HG02623 (cell line): Measurements from ENCODE around the gene CYP2A7.
"Not testable (repeated sequence)": the region's sequence is repeated elsewhere in the genome, so short reads cannot be mapped to it uniquely, and the experiment has no call there.

Experiments used
- ATAC-seq: cut with Tn5 transposase; IDR thresholded peaks from one replicate; pipeline ENCODE4 v1.9.1; 2021; ENCODE audit warnings: moderate library complexity; ENCODE audit not compliant: unreplicated experiment

CYP2A7 gene, protein sequence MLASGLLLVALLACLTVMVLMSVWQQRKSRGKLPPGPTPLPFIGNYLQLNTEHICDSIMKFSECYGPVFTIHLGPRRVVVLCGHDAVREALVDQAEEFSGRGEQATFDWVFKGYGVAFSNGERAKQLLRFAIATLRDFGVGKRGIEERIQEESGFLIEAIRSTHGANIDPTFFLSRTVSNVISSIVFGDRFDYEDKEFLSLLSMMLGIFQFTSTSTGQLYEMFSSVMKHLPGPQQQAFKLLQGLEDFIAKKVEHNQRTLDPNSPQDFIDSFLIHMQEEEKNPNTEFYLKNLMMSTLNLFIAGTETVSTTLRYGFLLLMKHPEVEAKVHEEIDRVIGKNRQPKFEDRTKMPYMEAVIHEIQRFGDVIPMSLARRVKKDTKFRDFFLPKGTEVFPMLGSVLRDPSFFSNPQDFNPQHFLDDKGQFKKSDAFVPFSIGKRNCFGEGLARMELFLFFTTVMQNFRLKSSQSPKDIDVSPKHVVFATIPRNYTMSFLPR

DNA sequence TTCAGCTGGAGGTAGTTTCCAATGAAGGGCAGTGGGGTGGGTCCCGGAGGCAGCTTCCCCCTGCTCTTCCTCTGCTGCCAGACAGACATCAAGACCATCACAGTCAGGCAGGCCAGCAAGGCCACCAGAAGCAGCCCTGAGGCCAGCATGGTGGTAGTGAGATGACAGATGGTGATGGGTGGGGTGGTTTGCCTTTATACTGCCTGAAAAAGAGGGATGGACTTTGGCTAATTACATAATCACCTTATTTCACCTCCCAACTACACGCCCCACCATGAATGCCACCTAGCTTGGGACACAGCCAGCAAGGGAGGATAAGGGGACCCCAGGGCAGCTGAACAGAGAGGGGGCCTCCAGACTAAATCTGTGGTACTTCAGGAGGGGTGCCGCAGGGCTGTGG, at the start of gene CYP2A7:
CYP2A7 (minus strand) TSS at position 170 of the 400 bp plus-strand sequence; CDS start at position 149, 21 bp downstream.
- not testable (repeated sequence) for ATAC-seq

DNA sequence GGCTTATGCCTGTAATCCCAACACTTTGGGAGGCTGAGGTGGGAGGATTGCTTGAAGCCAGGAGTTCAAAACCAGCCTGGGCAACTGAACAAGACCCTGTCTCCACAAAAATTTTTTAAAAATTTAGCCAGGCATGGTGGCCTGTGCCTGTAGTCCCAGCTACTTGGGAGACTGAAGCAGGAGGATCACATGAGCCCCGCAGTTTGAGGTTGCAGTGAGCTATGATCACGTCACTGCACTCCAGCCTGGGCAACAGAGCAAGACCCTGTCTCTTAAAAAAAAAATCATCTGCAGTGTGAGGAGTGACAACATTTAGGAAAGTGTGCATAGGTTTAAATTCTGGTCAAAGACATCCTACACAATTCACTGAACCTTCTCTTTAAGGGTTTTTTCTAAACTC, 48.8 kb upstream of the CYP2A7 start:
- not testable (repeated sequence) for ATAC-seq

DNA sequence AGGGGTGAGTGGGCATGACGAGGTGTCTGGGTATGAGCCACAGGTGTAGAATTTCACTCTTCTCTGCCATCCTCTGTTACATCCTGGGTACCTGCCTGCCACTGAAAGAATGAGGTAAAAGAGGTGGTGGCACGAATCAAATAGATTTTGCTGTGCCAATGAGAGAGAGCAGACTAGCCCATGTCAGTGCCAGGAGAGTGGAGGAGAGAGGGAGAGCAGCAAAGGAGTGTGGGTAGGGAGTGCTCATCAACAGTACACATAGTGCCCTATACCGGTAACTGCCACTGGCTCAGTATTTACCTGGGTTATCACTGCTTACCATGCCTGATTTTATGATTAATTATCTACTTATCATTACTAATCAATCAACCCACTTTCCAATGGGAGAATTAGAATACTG, 47.9 kb upstream of the CYP2A7 start:
- ATAC-seq: not testable (repeated sequence)

DNA sequence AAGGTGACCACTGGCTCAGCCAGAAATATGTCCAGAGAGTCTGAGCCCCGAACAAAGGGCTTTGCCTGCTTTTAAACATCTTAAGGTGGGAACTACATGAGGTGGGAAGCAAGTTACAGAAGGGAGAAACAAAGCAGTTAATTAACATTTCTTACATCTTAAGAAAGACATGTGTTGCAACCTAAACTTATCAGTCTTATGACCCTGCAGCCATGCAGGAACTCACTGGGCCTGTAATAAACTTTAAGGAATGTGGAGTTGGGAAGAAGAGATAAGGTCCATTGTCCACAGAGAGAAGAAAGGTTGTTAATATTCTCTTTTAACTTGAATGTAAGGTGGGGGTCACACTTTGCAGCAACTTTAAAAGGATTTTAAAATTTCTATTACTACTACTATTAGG, 46.8 kb upstream of the CYP2A7 start:
- no peak for ATAC-seq

DNA sequence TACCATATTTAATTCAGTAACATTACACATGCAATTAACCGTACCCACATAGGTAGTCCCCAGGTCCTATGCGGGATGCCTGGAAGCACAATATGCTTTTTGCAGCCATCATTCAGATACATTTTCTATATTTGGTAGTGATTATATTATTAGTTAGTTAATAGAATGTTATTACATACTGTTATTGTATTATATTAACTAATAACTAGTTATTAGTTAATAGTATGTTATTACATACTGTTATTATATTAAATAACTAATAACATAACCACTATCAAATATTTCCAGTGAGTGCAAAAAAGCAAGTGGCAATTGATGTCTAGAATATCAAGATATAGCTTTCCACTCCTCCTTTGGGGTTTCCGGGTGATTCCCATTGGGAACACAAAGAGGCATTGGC, 45.5 kb upstream of the CYP2A7 start:
- no peak for ATAC-seq

DNA sequence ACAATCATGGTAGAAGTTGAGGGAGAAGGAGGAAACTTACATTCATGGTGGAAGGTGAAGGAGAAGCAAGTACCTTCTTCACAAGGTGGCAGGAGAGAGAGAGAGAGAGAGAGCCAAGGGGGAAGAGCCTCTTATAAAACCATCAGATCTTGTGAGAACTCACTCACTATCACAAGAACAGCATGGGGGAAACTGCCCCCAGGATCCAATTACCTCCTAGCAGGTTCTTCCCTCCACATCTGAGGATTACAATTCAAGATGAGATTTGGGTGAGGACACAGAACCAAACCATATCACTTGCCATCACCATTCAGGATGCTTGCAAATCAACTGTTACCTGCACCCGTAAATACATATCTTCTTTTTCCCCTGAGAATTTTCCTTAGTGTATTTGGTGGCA, 44.2 kb upstream of the CYP2A7 start:
- ATAC-seq: not testable (repeated sequence)

DNA sequence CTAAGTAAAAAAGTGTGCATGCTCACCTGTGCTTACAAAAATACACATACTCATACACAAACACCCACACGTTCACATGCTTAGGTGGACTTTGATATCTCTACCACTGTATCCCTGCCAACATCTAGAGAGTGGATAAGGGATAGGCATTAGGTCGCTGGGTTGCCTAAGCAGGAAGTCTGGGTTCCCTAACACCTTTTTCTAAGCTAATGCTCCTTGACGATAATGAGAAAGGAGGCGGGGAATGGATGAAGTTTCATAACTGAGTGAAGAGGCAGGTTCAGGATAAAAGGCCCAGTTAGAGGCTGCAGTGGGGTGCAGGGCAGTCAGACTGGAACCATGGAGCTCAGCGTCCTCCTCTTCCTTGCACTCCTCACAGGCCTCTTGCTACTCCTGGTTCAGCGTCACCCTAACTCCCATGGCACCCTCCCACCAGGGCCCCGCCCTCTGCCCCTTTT, 41.9 kb upstream of the CYP2A7 start:
- ATAC-seq: no peak

DNA sequence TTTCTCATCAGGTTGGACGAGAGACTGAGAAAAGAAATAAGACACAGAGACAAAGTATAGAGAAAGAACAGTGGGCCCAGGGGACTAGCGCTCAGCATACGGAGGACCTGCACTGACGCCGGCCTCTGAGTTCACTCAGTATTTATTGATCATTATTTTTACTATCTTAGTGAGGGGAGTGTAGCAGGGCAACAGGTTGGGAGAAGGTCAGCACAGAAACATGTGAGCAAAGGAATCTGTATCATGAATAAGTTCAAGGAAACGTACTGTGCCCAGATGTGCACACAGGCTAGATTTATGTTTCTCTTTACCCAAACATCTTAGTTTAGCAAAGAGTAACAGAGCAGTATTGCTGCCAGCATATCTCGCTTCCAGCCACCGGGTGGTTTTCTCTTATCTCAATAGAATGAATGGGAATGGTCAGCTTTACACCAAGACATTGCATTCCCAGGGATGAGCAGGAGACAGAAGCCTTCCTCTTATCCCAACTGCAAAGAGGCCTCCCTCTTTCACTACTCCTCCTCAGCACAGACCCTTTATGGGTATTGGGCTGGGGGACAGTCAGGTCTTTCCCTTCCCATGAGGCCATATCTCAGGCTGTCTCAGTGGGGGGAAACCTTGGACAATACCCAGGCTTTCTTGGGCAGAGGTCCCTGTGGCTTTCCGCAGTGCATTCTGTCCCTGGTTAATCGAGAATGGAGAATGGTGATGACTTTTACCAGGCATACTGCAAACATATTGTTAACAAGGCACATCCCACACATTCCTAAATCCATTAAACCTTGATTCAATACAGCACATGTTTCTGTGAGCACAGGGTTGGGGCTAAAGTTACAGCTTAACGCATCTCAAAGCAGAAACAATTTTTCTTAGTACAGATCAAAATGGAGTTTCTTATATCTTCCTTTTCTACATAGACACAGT, 40.5 kb upstream of the CYP2A7 start:
- not testable (repeated sequence) for ATAC-seq

DNA sequence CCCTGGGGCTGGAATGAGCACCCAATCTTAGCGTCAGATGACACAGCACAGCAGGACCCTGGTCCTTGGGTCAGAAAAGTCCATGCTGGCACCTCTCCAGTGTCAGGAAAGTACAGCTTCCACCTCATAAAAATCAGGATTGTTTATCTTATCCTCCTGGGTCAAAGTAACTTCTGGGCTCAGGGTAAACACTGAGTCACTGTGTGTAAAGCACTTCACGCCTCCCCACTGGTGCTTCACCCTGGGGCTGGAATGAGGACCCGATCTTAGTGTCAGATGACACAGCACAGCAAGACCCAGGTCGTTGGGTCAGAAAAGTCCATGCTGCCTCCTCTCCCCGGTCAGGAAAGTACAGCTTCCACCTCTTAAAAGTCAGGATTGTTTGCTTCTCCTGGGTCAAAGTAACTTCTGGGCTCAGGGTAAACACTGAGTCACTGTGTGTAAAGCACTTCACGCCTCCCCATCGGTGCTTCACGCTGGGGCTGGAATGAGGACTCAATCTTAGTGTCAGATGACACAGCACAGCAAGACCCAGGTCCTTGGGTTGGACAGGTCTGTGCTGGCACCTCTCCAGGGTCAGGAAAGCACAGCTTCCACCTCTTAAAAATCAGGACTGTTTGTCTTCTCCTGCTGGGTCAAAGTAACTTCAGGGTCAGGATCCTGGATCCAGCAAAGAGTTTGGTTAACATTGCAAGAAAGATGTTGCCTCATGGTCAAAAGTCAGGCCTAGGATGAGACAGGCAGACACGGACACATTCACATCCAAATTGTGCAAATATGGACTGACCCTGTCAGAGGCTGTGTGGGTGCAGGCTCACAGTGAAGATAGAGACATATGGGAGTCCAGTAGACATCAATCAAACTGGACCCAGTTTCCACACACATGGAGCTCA, 39.2 kb upstream of the CYP2A7 start:
- ATAC-seq: no peak

DNA sequence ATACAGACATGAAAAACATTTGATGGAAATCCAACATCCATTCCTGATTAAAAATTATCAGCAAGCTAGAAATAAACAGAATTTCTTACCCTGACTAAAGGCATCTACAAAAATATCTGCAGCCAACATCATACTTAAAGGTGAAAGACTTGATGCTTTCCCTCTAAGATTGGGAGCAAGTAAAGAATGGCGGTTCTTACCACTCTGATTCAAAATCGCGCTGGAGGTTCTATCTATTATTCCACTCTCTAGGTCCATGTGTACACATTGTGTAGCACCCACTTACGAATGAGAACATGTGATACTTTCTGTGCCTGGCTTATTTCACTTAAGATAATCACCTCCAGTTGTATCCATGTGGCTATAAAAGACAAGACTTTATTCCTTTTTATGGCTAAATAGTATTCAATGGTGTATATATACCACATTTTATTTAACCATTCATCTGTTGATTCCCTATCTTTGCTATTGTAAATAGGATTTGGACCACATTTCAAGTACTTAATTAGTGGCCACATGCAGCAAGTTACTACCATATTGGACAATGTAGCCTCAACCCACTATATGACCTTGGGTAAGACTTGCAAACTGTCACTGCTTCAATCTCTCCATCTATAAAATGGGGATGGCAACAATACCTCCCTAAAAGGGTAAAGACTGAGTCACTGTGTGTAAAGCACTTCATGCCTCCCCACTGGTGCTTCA, 38.4 kb upstream of the CYP2A7 start:
- ATAC-seq: no peak

DNA sequence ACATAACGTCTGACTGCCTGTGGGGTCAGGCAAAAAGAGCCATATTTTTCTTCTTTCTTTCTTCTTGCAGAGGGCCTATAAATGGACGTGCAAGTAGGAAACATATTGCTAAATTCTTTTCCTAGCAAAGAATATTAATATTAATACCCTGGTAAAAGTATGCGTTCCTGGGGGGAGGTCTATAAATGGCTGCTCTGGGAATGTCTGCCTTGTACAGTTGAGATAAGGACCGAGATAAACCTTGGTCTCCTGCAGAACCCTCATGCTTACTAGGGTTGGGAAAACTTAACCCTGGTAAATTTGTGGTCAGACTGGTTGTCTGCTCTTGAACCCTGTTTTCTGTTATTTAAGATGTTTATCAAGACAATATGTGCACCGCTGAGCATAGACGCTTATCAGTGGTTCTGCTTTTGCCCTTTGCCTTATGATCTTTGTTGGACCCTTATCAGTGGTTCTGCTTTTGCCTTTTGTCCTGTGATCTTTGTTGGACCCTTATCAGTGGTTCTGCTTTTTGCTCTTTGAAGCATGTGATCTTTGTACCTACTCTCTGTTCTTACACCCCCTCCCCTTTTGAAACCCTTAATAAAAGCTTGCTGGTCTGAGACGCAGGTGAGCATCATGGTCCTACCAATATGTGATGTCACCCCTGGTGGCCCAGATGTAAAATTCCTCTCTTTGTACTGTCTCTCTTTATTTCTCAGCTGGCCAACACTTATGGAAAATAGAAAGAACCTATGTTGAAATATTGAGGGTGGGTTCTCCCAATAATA, 37.7 kb upstream of the CYP2A7 start:
- ATAC-seq: not testable (repeated sequence)

DNA sequence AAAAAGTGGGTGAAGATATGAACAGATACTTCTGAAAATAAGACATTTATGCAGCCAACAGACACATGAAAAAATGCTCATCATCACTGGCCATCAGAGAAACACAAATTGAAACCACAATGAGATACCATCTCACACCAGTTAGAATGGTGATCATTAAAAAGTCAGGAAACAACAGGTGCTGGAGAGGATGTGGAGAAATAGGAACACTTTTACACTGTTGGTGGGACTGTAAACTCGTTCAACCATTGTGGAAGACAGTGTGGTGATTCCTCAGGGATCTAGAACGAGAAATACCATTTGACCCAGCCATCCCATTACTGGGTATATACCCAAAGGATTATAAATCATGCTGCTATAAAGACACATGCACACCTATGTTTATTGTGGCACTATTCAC, 36.3 kb upstream of the CYP2A7 start:
- ATAC-seq: not testable (repeated sequence)

DNA sequence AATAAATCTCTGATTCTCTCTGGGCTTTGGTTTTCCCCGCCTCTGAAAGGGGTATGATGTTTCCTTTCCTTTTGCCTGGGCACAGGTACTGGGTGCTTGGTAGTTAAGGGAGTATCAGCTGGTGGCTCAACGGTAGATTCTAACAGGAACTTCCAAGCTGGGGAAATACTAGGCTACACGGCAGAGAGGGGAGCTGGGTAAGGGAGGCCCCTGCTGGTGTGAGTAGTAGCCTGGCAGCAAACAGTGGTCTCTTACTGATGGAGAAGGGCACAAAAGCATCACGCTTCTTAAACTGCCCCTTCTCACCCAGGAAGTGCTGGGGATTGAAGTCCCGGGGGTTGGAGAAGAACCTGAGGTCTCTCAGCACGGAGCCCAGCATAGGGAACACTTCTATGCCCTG, 26.9 kb upstream of the CYP2A7 start:
- no peak for ATAC-seq

DNA sequence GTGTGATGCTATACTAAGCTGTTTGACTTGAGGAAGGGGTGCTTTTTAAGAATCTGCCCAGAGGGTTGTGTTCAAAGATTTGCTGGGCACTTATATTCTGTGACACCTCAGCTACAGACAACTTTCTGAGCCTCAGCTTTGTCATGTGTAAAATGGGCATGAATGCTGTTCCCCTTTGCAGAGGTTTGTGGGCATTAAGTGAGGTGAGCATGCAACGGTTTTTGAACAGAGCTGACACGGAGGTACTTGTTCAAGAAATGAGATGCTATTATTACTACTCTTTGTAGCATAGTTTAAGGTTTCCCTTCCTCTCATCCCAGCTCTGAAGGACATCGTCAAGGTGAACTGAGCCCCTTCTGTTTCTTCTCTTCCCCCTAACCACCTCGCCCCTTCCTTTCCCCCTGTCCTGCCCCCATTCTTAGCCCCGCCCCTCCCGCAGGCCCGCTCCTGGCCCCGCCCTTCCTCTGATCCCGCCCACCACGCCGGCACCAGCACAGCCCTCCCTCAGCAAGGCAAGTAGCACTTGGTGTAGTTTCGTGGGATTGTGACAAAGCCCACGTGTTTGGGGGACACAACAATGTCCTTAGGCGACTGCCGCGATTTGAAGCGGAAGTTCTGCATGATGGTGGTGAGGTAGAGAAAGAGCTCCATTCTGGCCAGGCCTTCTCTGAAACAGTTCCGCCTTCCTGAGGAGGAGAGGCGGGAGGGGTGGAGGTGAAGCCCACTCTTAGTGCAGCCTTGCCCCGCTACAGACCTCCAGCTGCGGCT, 26.1 kb upstream of the CYP2A7 start:
- ATAC-seq: no peak

DNA sequence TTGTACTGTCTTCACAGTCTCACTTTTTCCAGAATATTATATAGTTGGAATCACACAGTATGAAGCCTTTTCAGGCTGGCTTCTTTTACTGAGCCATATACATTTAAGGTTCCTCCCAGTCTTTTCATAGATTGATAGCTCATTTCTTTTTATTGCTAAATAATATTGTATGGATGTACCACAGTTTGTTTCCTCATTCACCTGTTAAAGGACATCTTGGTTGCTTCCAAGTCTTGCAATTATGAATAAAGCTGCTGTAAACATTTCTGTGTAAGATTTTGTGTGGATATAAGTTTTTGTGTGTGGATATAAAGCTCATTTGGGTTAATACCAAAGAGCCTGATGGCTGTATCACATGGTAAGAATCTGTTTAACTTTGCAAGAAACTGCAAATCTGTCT, 24.5 kb upstream of the CYP2A7 start:
- no peak for ATAC-seq

DNA sequence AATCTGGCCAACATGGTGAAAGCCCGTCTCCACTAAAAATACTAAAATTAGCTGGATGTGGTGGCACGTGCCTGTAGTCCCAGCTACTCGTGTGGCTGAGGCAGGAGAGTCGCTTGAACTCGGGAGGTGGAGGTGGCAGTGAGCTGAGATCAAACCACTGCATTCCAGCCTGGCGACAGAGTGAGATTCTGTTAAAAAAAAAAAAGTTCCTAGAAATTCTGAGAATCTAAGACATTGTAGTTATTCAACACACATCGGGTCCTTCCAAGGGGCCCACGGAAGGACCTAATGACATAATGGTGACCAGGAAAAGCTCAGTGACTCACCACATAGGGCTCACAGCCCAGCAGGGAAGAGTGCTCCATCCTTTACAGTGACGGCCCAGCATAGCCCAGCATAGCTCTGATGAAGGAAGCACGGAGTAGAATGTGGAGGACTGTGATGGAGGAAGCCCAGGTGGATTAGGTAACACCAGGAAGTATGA, 22.7 kb upstream of the CYP2A7 start:
- ATAC-seq: not testable (repeated sequence)

DNA sequence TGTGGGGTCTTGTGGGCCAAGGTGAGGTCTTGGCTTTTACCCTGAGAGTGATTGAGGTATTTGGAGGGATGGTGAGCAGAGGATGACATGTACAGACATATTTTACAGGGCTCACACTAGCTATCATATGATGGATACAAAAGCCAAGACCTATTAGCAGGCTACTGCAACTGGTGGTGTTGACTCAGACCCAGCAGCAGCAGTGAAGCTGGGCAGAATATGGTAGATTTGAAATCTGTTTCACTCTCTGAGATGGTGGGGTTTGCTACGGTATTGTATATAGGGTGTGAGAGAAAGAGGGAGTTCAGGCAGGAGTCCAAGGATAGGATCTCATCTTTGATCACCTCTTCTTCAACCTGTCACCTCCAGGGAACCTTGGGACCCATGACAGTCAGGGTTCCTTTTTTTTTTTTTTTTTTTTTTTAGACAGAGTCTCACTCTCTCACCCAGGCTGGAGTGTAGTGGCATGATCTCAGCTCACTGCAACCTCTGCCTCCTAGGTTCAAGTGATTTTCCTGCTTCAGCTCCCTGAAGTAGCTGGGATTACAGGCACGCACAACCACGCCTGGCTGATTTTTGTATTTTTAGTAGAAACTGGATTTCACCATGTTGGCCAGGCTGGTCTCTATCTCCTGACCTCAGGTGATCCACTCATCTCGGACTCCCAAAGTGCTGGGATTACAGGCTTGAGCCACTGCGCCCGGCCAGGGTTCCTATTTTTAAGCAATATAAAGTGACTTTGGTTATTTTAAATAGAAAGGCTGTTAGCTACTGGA, 20.1 kb upstream of the CYP2A7 start:
- not testable (repeated sequence) for ATAC-seq
